HCT116 (cell line): ENCODE measurements around the gene KIF7. TPM values are rescaled to one million over a fixed set of nuclear protein-coding genes. Genes with fewer than 3 reads are reported as not detected.

ENCODE experiments used
- ATAC-seq: fragments of 200-7000 bp; cut with Tn5 transposase; 2 replicates; pipeline ENCODE4 v1.9.1; 2020; ENCODE audit warnings: mild to moderate bottlenecking, moderate library complexity
- BruUV-seq: library from RNA; stranded (reverse); fragments of 400-500 nt; replicated peaks from 2 replicates; lab custom pipeline; 2021; lab: Mats Ljungman, UMichigan
- CTCF ChIA-PET: fragments of 300-600 bp; sonication (Branson Sonifier 250); formaldehyde crosslinking; loops from one replicate; lab custom pipeline; 2021; ENCODE audit warnings: antibody characterized with exemption; lab: Charles Lee
- POLR2A ChIA-PET: fragments of 300-600, 350-600 bp; sonication (Branson Sonifier 250); formaldehyde crosslinking; loops from one replicate; lab custom pipeline; 2021; ENCODE audit warnings: antibody characterized with exemption; lab: Charles Lee
- RAD21 ChIA-PET, 2 experiments: fragments of 300-600 bp; sonication (Branson Sonifier 250); formaldehyde crosslinking; loops; one replicate each; lab custom pipeline; 2023; ENCODE audit warnings: low total read pairs in 2 of 2; ENCODE audit not compliant: uncharacterized antibody in 2 of 2, unreplicated experiment in 2 of 2, low non-redundant PET in 1 of 2; lab: Charles Lee
- DNase-seq: peaks from one replicate; pipeline ENCODE4 v3.0.0-alpha.2; 2010; ENCODE audit warnings: low read depth, low spot score
- H2AFZ ChIP-seq: fragments of 200-600 bp; shearing (Covaris generic), sonication (generic); 2 replicates; pipeline ENCODE4 v1.6.1; 2017; ENCODE audit warnings: low read depth, mixed run types, mixed read lengths, antibody characterized with exemption, low read length; ENCODE audit not compliant: poor library complexity, severe bottlenecking
- H3K27ac ChIP-seq: 2 replicates; pipeline ENCODE4 v1.5.1; 2012; ENCODE audit warnings: low read depth, low read length
- H3K27me3 ChIP-seq: fragments of 200-600 bp; sonication (generic); 2 replicates; pipeline ENCODE4 v1.6.1; 2016; ENCODE audit warnings: mixed run types, low read length, mixed read lengths; ENCODE audit not compliant: insufficient read depth
- H3K36me3 ChIP-seq, 2 experiments: fragments of 200-500 bp in 1 of 2; fragments of 200-600 bp in 1 of 2; sonication (Bioruptor generic) in 1 of 2; sonication (generic) in 1 of 2; 2 replicates each; pipeline versions ENCODE4 v1.5.1 to v1.6.1; 2014 to 2016; ENCODE audit warnings: low read length in 2 of 2, inconsistent platforms in 1 of 2, mixed read lengths in 1 of 2, mixed run types in 1 of 2; ENCODE audit not compliant: insufficient read depth in 2 of 2, control insufficient read depth in 1 of 2
- H3K4me1 ChIP-seq, 2 experiments: fragments of 200-600 bp in 1 of 2; sonication (generic) in 1 of 2; 2 replicates each; pipeline versions ENCODE4 v1.5.1 to v1.6.1; 2012 to 2017; ENCODE audit warnings: low read length in 2 of 2, inconsistent platforms in 1 of 2, mild to moderate bottlenecking in 1 of 2, mixed read lengths in 1 of 2, mixed run types in 1 of 2, moderate library complexity in 1 of 2; ENCODE audit not compliant: insufficient read depth in 2 of 2, control insufficient read depth in 1 of 2
- H3K4me2 ChIP-seq: fragments of 200-600 bp; sonication (generic); 2 replicates; pipeline ENCODE4 v1.6.1; 2017; ENCODE audit warnings: mixed run types, low read length, mixed read lengths
- H3K4me3 ChIP-seq, 2 experiments: fragments of 200-600 bp in 1 of 2; sonication (generic) in 1 of 2; replicated peaks in 1 of 2; 2 replicates each; pipeline ENCODE4 v1.5.1; 2011 to 2016; ENCODE audit warnings: low read length in 2 of 2, control low read depth in 1 of 2, low read depth in 1 of 2, mild to moderate bottlenecking in 1 of 2, mixed read lengths in 1 of 2, mixed run types in 1 of 2
- H3K79me2 ChIP-seq: fragments of 200-600 bp; sonication (generic); 2 replicates; pipeline ENCODE4 v1.6.1; 2017; ENCODE audit warnings: mild to moderate bottlenecking, mixed run types, low read length, moderate library complexity, mixed read lengths; ENCODE audit not compliant: insufficient read depth
- H3K9ac ChIP-seq: fragments of 200-600 bp; sonication (generic); 2 replicates; pipeline ENCODE4 v1.6.1; 2016; ENCODE audit warnings: low read length, mixed read lengths
- H3K9me2 ChIP-seq: fragments of 200-600 bp; sonication (generic), shearing (Covaris generic); 2 replicates; pipeline ENCODE4 v1.6.1; 2017; ENCODE audit warnings: mixed run types, mild to moderate bottlenecking, moderate library complexity; ENCODE audit not compliant: insufficient read depth
- H3K9me3 ChIP-seq, 2 experiments: fragments of 200-500 bp in 1 of 2; fragments of 200-600 bp in 1 of 2; sonication (Bioruptor generic) in 1 of 2; sonication (generic) in 1 of 2; 2 replicates each; pipeline ENCODE4 v1.6.1; 2014 to 2017; ENCODE audit warnings: low read length in 2 of 2, mixed read lengths in 2 of 2, inconsistent platforms in 1 of 2, low read depth in 1 of 2, mild to moderate bottlenecking in 1 of 2, mixed run types in 1 of 2, moderate library complexity in 1 of 2; ENCODE audit not compliant: control insufficient read depth in 1 of 2, insufficient read depth in 1 of 2
- H4K20me1 ChIP-seq: fragments of 200-600 bp; sonication (generic), shearing (Covaris generic); 2 replicates; pipeline ENCODE4 v1.6.1; 2017; ENCODE audit warnings: mixed run types, mild to moderate bottlenecking, moderate library complexity; ENCODE audit not compliant: insufficient read depth
- ATF3 ChIP-seq: IDR thresholded peaks from 2 replicates; pipeline ENCODE4 v1.6.1; 2012
- CBX3 ChIP-seq: IDR thresholded peaks from 2 replicates; pipeline ENCODE4 v1.6.1; 2012; ENCODE audit warnings: low read depth
- EGR1 ChIP-seq: IDR thresholded peaks from 2 replicates; pipeline ENCODE4 v1.6.1; 2012; ENCODE audit warnings: low read depth
- ELF1 ChIP-seq: IDR thresholded peaks from 2 replicates; pipeline ENCODE4 v1.6.1; 2012; ENCODE audit warnings: low read depth, borderline replicate concordance
- FOSL1 ChIP-seq: IDR thresholded peaks from 2 replicates; pipeline ENCODE4 v1.6.1; 2012; ENCODE audit warnings: low read depth
- JUND ChIP-seq: IDR thresholded peaks from 2 replicates; pipeline ENCODE4 v1.6.1; 2012
- MAX ChIP-seq: IDR thresholded peaks from 2 replicates; pipeline ENCODE4 v1.6.1; 2012
- SIN3A ChIP-seq: IDR thresholded peaks from 2 replicates; pipeline ENCODE4 v1.6.1; 2012; ENCODE audit warnings: low read depth
- SP1 ChIP-seq: IDR thresholded peaks from 2 replicates; pipeline ENCODE4 v1.6.1; 2012; ENCODE audit warnings: low read depth
- SRF ChIP-seq: IDR thresholded peaks from 2 replicates; pipeline ENCODE4 v1.6.1; 2012; ENCODE audit warnings: low read depth
- TCF7L2 ChIP-seq: IDR thresholded peaks from 2 replicates; pipeline ENCODE4 v1.7.0; 2011; ENCODE audit warnings: borderline replicate concordance, inconsistent platforms; ENCODE audit not compliant: insufficient read depth, insufficient read length; ENCODE audit errors: extremely low read depth
- YY1 ChIP-seq: IDR thresholded peaks from 2 replicates; pipeline ENCODE4 v1.6.1; 2011; ENCODE audit warnings: low read length, low read depth, moderate library complexity, mild to moderate bottlenecking; ENCODE audit not compliant: insufficient replicate concordance; ENCODE audit errors: extremely low read depth
- ZNF274 ChIP-seq: fragments of 200-500 bp; sonication (Bioruptor generic); IDR thresholded peaks from 2 replicates; pipeline ENCODE4 v1.6.1; 2014; ENCODE audit warnings: mild to moderate bottlenecking, low read depth, low read length, inconsistent platforms
- intact Hi-C: fragments of 100-400 bp; cut with micrococcal nuclease; formaldehyde crosslinking; loops from 2 replicates; pipeline ENCODE4 v1.10.0; 2022
- total RNA-seq: library from RNA; stranded (reverse); gene quantifications from one replicate; pipeline ENCODE4 v1.2.1, GENCODE V29; 2021; ENCODE audit not compliant: unreplicated experiment

Gene KIF7
- total RNA-seq, 1 experiment from 2014 or later = 0.12 TPM

GRCh38 chr15:89677381-89677780 is 22.1 kb upstream of the KIF7 start:
- no peaks in the 10 kb centered on the region for H3K27me3 ChIP-seq
- CTCF ChIA-PET = no interaction called here
- no peak for DNase-seq
- no TSS peak for BruUV-seq
- intact Hi-C loops = no loop called here
- POLR2A ChIA-PET = no interaction called here
- H3K27ac ChIP-seq = no peak overlapping the region
- H4K20me1 ChIP-seq = no peaks in the 10 kb centered on the region
- no peaks in the 10 kb centered on the region for H3K36me3 ChIP-seq
- TF ChIP-seq ELF1 = no peak
- no peak for TF ChIP-seq SIN3A
- no peak for TF ChIP-seq SRF
- TF ChIP-seq SP1 = no peak
- no peak overlapping the region for H3K9ac ChIP-seq
- no peak overlapping the region for H3K4me2 ChIP-seq
- H3K9me2 ChIP-seq = no peaks in the 10 kb centered on the region
- no peak overlapping the region for H2AFZ ChIP-seq
- RAD21 ChIA-PET = no interaction called here
- H3K4me1 ChIP-seq = no peaks in the 10 kb centered on the region
- no peak for ATAC-seq
- no peak overlapping the region for H3K4me3 ChIP-seq
- H3K9me3 ChIP-seq = no peaks in the 10 kb centered on the region
- no peaks in the 10 kb centered on the region for H3K79me2 ChIP-seq

GRCh38 chr15:89675606-89676005 is 20.3 kb upstream of the KIF7 start:
- no TSS peak for BruUV-seq
- ATAC-seq = no peak
- Histone ChIP-seq H3K79me2 (no peaks in the 10 kb centered on the region), H3K4me2 (no peak overlapping the region), H2AFZ (no peak overlapping the region), H3K27me3 (no peaks in the 10 kb centered on the region), H3K36me3 (no peaks in the 10 kb centered on the region), H3K9me3 (no peaks in the 10 kb centered on the region), H3K9me2 (no peaks in the 10 kb centered on the region), H4K20me1 (no peaks in the 10 kb centered on the region), H3K4me3 (no peak overlapping the region), H3K4me1 (no peaks in the 10 kb centered on the region), H3K9ac (no peak overlapping the region), H3K27ac (no peak overlapping the region)
- POLR2A ChIA-PET = no interaction called here
- no peak for TF ChIP-seq CBX3
- TF ChIP-seq ELF1 = no peak
- no peak for TF ChIP-seq EGR1
- TF ChIP-seq YY1 = no peak
- TF ChIP-seq MAX = no peak
- no peak for TF ChIP-seq TCF7L2
- no peak for TF ChIP-seq SP1
- TF ChIP-seq ATF3 = no peak
- no peak for TF ChIP-seq JUND
- TF ChIP-seq ZNF274 = no peak
- no peak for TF ChIP-seq FOSL1
- intact Hi-C loops = no loop called here
- CTCF ChIA-PET = interaction anchor here (0.6 kb wide), 1 partner anchor 145 kb away, joined by 3 read pairs; no protein-coding TSS in a partner anchor
- RAD21 ChIA-PET = no interaction called here
- DNase-seq = no peak
